ENCODE results near the gene BRF1.
A peak's percentile ranks its signal among the peaks of the same experiment; 100 is the strongest.

Gene BRF1

GRCh38 chr14:105192866-105193731, 107.7 kb downstream of the BRF1 start:
- DNase-seq = peak; percentile 33

DNA sequence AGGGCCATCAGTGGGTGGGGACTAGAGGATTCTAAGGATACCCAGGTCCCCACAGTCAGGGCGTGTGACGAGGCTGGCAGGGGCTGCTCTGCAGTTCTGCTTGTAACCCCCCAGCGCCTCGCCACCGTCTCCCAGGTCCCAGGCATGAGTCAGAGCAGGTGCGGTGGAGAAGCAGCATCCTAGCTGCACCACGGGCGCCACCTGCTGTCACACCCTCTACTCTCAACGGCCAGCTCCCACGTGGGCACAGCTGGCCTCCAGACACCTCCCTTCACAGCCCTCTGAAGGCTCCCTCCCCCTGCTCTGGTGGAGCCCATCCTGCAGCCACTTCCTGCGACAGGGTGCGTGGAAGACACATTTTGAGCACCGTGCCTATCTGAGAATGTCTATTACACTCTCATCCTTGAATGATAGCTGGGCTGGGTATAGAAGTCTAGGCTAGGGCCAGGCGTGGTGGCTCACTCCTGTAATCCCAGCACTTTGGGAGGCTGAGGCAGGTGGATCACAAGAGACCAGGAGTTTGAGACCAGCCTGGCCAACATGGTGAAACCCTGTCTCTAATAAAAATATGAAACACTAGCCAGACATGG, 112.8 kb downstream of the BRF1 start:
- no peak for DNase-seq

GRCh38 chr14:105187116-105187515, 113.7 kb downstream of the BRF1 start:
- no peak for DNase-seq

DNA sequence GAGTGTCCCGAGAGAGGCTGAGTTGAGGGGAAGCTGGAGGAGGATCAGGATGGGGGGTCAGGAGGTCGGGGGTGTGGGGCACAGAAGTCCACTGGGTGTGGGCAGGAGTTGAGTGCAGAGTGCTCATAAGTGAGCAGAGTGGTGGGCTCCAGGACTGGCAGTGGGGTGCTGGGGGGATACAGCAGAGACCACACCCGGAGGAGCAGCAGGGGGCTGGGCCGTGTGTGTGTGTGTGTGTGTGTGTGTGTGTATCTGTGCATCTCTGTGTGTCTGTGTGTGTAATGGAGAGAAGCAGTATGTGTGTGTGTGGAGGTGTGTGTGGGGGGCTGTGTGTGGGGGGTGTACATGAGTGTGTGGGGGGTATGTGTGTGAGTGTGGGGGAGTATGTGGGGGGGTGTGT, 114.8 kb downstream of the BRF1 start:
- no peak for DNase-seq

GRCh38 chr14:105185001-105185400, 115.8 kb downstream of the BRF1 start:
- no peak for DNase-seq

DNA sequence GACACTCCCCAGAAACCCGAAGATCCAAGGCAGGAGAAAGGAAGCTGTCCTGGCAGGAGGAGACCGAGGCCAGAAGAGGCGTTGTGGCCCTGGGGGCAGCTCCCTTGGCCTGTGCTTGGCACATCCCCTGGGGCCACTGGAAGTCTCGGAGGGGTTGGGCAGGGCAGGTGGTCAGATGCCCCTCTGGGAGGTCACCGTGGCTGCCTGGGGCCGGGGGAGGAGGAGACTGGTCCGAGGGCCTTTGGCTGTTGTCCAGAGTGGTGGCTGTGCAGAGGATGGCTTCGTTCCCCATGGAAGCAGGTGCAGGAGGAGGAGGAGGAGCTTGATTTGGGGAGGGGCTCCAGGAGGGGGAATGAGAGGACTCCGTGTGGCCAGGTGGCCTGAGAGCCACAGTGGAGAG, 116.3 kb downstream of the BRF1 start:
- DNase-seq = no peak

DNA sequence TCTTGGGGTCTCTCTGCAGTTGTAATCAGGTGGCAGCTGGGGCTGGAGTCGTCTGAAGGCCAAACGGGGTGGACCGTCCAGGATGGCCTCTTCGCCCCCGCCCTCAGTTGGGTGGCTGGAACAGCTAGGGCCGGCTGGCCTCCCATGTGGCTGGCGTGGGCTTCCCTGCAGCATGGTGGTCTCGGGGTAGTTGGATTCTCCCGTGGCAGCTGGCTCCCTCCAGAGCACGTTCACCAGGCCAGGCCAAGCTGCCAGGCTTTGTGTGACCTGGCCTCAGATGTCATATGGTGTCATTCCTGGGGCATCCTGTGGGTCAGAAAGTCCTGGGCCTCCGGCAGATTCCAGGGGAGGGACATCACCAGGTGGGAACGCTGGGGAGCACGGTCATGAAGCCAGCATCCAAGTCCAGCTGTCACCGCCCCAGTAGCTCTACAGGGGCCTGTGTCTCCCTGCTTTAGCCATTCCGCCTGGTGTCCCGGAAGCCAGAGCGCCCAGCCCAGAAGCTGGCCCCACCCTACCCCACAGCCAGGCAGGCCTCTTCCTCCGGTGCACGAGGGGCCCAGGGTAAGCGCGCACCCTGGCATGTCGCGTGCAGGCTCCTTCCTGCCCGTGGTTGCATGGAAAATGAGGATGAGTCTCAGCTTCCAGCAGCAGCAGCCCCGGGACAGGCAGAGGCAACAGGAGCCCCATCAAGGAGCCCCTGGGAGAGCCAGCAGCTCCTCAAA, 118.3 kb downstream of the BRF1 start:
- DNase-seq = no peak

GRCh38 chr14:105181549-105182295, 119.1 kb downstream of the BRF1 start:
- DNase-seq = no peak

GRCh38 chr14:105180592-105181548, 119.9 kb downstream of the BRF1 start, which contains the start of gene NUDT14:
TSS of gene NUDT14 (minus strand) at chr14:105181312. CDS start at chr14:105181209, 103 bp downstream.
- DNase-seq = peak; percentile 75

DNA sequence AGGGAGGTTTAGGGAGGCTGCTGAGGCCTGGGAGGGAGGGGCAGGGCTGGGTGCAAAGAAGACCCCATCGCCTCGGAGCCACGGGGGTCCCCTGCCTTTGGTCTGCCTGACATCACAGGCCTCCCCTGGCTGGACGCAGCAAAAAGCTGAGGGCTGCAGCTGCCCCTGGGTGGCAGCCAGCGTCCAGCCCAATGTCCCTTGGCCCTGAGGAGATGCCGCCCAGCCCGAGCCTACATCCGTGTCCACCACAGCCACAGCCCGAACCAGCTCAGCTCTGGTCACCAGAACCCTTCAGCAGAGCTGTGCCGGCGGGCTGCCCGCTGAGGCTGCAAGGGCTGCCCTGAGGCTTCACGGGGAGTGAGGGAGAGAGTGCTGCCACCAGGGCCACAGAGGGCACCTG, 121.6 kb downstream of the BRF1 start:
- no peak for DNase-seq

- no peak for DNase-seq
These were observed 122.0 kb downstream of the BRF1 start for GRCh38 chr14:105178868-105179140.

DNA sequence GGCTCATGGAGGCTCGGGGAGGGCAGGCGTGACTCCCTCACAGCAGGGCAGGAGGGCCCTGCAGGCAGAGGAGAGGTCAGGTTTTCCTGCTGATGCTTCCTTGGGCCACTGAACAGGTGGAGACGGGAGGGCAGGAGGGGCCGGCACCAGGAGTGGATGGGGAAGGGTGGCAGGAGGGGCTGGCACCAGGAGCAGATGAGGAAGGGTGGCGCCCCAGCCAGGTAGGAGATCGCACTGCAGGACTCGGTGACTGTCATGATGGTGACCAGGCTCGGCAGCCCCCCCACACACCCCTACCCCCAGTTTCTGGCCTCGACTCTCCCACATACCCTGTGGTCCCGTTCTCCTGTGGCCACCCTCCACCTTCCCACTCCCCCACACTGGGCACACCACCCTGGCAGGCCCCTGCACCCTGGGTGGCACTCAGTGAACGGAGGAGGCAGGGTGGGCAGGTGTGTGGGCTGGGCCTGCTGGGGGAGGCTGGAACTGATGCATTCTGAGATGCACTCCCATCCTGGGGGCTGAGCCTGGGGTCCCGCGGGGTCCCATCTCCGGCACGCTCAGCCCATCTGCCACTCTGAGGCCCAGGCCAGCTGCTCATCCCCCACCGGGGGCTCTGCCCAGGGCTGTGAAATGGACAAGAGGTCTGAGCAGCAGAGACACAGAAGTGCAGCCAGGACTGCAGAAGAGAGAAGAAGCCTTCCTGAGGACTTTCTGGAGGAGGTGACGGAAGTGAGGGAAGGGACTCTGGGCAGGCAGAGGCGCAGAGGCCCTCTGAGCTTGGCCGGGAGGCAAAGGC, 122.5 kb downstream of the BRF1 start:
- DNase-seq = no peak

GRCh38 chr14:105177082-105177481, 123.7 kb downstream of the BRF1 start:
- DNase-seq = no peak

- DNase-seq = no peak
These were observed 124.3 kb downstream of the BRF1 start for GRCh38 chr14:105176513-105176912.

GRCh38 chr14:105173901-105174894, 126.6 kb downstream of the BRF1 start:
- DNase-seq = peak; percentile 39

DNA sequence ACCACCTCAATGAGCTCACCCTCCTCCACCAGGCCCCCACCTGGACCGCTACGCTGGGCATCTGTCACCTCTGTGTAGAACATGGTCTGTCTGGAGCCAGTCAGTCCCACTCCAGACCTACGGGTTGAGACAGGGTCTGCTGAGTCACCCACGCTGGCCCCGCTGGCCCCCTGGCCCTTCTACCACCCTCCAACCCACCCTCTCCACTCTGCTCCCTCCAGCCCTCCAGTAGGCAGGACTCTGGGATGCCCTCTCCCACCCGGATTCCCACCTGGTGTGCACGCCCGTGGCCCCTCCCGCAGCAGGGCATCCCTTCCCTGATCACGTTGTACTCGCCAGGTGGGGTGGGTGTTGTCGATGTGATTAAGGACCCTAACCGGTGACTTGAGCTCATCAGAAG, 127.7 kb downstream of the BRF1 start:
- DNase-seq = no peak

- DNase-seq = no peak
These were observed 128.3 kb downstream of the BRF1 start for GRCh38 chr14:105172476-105172875.

GRCh38 chr14:105171004-105171673, 129.7 kb downstream of the BRF1 start:
- DNase-seq = no peak
